Bronchial epithelial cell (primary cell): Measurements from ENCODE around the gene SDHB. TPM values are rescaled to one million over a fixed set of nuclear protein-coding genes. Genes with fewer than 3 reads are reported as not detected.

Source experiments
- DNase-seq: peaks from one replicate; pipeline ENCODE4 v3.0.0-alpha.2; 2010; ENCODE audit warnings: low read depth
- FAIRE-seq: peaks from 2 replicates; lab custom pipeline; 2011; peaks lifted over from hg19 to GRCh38; lab: Jason Lieb, UNC
- H3K27me3 ChIP-seq: 2 replicates; pipeline ENCODE4 v1.5.1; 2011; ENCODE audit warnings: low read length; ENCODE audit not compliant: control insufficient read depth, insufficient read depth
- H3K36me3 ChIP-seq: 2 replicates; pipeline ENCODE4 v1.5.1; 2011; ENCODE audit warnings: low read length; ENCODE audit not compliant: control insufficient read depth, insufficient read depth
- H3K4me3 ChIP-seq: 2 replicates; pipeline ENCODE4 v1.5.1; 2011; ENCODE audit warnings: mild to moderate bottlenecking, low read depth, low read length, control low read depth
- CTCF ChIP-seq: IDR thresholded peaks from 2 replicates; pipeline ENCODE4 v1.5.1; 2011; ENCODE audit warnings: mild to moderate bottlenecking, moderate library complexity, low read length, control low read depth, inconsistent platforms; ENCODE audit not compliant: insufficient read depth, severe bottlenecking
- total RNA-seq: library from RNA; depleted of rRNA; stranded (reverse); fragments of >200 nt; gene quantifications from 2 replicates; pipeline ENCODE4 v1.2.1, GENCODE V29; 2014

SDHB gene
- total RNA-seq, 1 donor from 2014 or later = 185 TPM

- DNase-seq = no peak
- TF ChIP-seq CTCF = no peak
- peaks cover 3% of the 10 kb centered on the region for H3K36me3 ChIP-seq
- no peak for FAIRE-seq
- no peaks in the 10 kb centered on the region for H3K27me3 ChIP-seq
- no peak overlapping the region for H3K4me3 ChIP-seq
Observed at GRCh38 chr1:17014671-17015567, 38.9 kb downstream of the SDHB start.

GRCh38 chr1:17013491-17014320, 40.1 kb downstream of the SDHB start:
- Histone ChIP-seq H3K27me3 (no peaks in the 10 kb centered on the region), H3K36me3 (no peaks in the 10 kb centered on the region), H3K4me3 (no peak overlapping the region)
- DNase-seq (no peak), FAIRE-seq (no peak)
- no peak for TF ChIP-seq CTCF

- H3K4me3 ChIP-seq = no peak overlapping the region
- no peaks in the 10 kb centered on the region for H3K36me3 ChIP-seq
- DNase-seq (no peak), FAIRE-seq (peak; percentile 32)
- H3K27me3 ChIP-seq = no peaks in the 10 kb centered on the region
- no peak for TF ChIP-seq CTCF
Observed at GRCh38 chr1:17012775-17013490, 40.9 kb downstream of the SDHB start.

GRCh38 chr1:17011439-17012307, 42.2 kb downstream of the SDHB start, which contains the start of gene ATP13A2:
TSS of gene ATP13A2 (minus strand) at chr1:17011928. CDS start at chr1:17011738, 190 bp downstream.
- Histone ChIP-seq H3K36me3 (no peaks in the 10 kb centered on the region), H3K27me3 (no peaks in the 10 kb centered on the region), H3K4me3 (peak within 1 kb of the TSS; percentile 74)
- FAIRE-seq (no peak), DNase-seq (peak; percentile 69)
- TF ChIP-seq CTCF = no peak

GRCh38 chr1:17011092-17011438, 42.8 kb downstream of the SDHB start:
- no peak for TF ChIP-seq CTCF
- H3K27me3 ChIP-seq = no peaks in the 10 kb centered on the region
- no peak for FAIRE-seq

More at GRCh38 chr1:17011092-17011438, 42.8 kb downstream of the SDHB start:
- DNase-seq = no peak
- Histone ChIP-seq H3K36me3 (no peaks in the 10 kb centered on the region), H3K4me3 (peak overlapping the region; percentile 74)
